ENCODE data around the gene GRIA3.

- no peak for TF ChIP-seq ZNF274 (IDR thresholded peaks at IDR 0.05; ENCODE audit: low read depth, low read length)
- no peak for TF ChIP-seq SUZ12 (IDR thresholded peaks at IDR 0.05; ENCODE audit: extremely low read depth, insufficient read depth, insufficient read length)
- no peak for TF ChIP-seq YY1 (IDR thresholded peaks at IDR 0.05; ENCODE audit: insufficient read depth, insufficient read length)
Measured at GRCh38 chrX:123140904-123141303, 43.2 kb upstream of the GRIA3 start.

Data from NT2/D1 (cell line).